ENCODE results near the gene SPATA31E1.

DNA sequence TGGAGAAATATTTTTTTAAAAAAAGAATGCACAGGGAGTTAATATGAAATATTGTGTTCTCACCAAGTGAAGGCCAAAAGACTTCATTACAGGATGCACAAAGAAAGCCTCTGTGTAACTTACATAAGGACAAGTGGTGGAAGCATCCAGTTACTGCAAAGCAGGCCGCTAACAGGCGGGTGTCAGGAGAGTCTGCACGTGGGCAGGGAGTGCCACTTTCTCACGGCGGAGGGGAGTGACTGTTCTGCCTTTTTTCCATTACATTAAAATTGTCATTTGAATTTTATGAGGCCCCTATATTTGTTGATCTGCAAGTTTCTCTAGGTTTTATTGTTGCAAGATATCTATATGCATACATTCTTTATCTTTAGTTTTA lies 28.1 kb upstream of the SPATA31E1 start:
- TF ChIP-seq, protein P1, sequence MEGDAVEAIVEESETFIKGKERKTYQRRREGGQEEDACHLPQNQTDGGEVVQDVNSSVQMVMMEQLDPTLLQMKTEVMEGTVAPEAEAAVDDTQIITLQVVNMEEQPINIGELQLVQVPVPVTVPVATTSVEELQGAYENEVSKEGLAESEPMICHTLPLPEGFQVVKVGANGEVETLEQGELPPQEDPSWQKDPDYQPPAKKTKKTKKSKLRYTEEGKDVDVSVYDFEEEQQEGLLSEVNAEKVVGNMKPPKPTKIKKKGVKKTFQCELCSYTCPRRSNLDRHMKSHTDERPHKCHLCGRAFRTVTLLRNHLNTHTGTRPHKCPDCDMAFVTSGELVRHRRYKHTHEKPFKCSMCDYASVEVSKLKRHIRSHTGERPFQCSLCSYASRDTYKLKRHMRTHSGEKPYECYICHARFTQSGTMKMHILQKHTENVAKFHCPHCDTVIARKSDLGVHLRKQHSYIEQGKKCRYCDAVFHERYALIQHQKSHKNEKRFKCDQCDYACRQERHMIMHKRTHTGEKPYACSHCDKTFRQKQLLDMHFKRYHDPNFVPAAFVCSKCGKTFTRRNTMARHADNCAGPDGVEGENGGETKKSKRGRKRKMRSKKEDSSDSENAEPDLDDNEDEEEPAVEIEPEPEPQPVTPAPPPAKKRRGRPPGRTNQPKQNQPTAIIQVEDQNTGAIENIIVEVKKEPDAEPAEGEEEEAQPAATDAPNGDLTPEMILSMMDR (IDR thresholded peaks at IDR 0.05): no peak
- TF ChIP-seq EZH2 (IDR thresholded peaks at IDR 0.05): no peak
